NOMO-1 treated with dmso at 0.1 percent for 144 hours (cell line): ENCODE results near the gene MLPH.

Source experiments
- DNase-seq: peaks from one replicate; lab custom pipeline; 2025; ENCODE audit not compliant: unreplicated experiment; lab: John Stamatoyannopoulos, UW

MLPH gene

DNA sequence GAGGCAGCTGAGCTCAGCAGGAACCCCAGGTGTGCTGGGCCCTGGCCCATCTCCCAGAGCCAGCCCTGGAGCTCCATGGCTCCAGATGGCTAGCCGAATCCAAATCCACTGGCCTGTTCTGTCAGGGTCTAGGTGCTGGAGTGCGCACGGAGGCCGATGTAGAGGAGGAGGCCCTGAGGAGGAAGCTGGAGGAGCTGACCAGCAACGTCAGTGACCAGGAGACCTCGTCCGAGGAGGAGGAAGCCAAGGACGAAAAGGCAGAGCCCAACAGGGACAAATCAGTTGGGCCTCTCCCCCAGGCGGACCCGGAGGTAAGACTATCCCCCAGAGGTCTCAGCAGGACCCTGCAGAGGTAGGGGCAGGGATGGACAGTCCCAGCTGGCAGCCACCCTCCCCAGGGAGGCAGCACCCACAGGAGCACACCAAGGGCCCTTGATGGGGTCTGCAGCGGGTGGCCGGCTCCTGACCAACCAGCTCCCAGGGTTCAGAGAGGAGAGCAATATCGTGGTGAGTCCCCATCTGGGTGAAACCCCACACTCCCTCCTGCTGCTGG lies 53.2 kb downstream of the MLPH start:
- no peak for DNase-seq

DNA sequence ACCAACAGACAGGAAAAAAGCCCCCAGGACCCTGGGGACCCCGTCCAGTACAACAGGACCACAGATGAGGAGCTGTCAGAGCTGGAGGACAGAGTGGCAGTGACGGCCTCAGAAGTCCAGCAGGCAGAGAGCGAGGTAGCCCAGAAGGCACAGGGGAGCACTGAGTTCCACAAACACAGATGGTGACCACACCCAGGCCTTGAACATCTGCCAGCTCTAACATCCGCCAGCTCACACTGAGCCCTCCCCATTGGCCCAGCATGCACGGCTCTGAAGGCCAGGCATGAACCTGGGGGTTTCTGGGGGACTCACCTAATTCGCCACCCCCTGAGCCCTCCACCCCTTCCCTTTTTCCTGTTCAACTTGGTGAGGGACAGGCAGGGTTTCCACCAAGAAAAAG lies 53.8 kb downstream of the MLPH start:
- no peak for DNase-seq

DNA sequence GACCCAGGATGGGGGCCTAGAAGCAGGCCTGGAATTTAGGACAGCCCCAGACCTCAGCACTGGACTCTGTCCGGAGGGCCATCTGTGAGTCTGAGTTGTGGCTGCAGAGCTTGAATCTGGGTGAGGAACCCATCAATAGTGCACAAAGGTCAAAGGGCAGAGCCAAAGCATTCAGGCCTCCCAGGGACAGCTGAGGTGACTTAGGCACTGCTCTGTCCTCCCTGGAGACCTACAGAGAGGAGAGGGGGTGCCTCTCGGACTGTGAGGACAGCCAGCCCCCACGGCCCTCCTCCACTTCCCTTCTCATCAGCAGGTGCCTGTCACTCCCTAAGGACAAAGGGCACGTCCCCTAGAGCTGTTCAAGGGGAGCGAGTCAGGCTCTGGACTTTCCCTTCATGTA lies 54.2 kb downstream of the MLPH start:
- DNase-seq, result no peak

DNA sequence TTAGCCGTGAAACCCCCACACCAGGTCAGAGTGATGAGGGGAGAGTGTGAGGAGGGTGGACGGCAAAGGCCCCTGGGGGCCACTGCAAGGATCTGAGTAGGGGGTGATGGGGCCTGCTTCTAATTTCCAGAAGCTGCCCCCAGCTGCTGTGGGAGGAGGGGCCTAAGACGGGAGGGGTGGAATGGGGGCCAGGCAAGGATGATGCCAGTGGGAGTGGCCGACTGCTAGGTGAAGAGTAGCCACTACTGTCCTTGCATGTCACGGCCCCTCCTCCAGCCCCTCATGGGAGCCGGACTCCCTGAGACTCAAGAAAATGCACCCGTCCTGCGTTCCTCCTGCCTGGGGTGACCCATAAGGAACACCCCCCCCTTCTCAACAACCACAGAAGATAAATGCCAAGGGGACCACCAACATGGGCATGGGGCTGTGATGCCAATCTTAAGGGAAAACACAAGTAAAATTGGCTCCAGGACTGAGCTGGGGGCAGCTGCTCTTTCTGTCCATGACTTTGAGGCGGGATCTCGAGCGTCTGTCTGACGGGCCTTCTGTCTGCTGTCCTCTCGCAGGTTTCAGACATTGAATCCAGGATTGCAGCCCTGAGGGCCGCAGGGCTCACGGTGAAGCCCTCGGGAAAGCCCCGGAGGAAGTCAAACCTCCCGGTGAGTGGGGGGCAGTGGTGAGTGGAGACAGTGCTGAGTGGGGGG lies 55.1 kb downstream of the MLPH start:
- no peak for DNase-seq

DNA sequence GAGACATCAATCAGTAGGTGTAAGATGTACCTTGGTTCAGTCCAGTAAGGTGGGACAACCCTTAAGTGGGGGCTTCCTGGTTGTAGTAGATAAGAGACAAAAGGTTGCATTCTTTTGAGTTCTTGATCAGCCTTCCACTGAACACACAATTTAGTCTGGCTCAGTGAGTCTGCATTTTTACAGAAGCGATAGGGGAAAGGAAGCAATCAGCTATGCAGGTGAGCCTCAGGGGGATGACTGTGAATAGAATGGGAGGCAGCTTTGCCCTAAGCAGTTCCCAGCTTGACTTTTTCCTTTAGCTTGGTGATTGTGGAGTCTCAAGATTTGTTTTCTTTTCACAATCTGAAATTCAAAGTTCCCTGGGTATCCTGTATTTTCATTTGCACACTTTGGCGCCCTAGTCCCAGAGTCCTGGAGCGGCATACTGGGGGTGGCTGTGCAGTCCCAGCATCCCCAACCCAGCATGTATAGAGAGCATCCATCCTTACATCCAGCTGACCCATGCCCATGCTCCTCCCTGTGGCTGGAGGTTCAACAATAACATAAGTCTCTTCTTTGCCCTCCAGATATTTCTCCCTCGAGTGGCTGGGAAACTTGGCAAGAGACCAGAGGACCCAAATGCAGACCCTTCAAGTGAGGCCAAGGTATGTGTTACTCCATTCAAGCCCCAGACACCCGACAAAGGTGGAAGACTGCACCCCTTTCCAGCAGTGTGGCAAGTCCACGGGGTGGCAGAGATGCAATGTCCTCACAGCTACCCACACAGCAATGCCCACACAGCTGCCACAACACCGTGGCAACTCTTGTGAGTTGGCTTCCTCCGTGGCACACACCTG lies 59.2 kb downstream of the MLPH start:
- DNase-seq, result no peak

DNA sequence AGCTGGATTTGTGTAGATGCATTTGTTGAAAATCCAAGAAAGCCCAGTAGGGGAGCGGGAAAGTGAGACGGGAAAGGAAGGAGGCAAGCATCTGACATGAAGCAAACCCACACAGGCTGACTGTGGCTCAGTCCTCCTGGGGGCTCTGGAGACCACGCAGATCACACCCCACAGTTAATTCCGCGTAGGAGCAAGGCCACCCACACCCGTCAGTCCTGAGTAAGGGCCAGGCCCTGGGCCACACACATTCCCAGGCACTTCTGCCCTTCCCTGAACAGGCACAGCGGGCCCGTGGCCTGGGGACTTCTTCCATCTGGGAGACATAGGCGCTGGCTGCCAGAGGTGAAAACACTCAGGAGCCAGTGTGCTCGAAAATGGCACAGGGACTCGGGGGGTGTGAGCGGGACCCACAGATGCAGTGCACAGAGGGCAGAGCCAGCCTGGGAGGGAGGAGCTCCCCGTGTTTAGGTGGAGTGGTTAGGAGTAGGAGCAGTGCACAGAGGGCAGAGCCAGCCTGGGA lies 59.9 kb downstream of the MLPH start:
- no peak for DNase-seq

DNA sequence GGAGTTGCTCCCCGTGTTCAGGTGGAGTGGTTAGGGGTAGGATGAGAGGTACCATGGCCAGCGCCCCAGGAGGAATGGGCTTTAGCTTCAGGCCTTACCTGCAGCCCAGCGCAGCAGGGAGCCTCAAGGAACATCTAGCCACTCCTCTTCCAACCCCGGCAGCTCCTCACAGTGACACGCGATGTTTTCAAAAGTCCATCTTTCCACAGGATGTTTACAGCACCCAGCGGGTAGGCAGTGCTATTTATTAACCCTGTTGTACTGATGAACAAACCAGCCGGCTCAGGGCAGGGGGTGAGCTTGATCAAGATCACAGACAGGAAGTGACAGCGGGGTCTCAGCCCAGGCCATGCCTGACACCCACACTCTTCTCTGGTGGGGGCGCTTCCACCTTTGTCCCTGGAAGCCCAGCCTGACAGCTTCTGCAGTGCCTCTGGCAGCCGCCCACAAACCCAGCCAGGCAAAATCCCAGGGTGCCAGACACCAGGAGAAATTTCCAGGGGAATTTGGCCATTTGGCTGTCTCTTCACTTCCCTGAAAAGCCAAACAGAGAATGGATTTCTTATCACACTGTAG lies 60.9 kb downstream of the MLPH start:
- DNase-seq, result no peak

DNA sequence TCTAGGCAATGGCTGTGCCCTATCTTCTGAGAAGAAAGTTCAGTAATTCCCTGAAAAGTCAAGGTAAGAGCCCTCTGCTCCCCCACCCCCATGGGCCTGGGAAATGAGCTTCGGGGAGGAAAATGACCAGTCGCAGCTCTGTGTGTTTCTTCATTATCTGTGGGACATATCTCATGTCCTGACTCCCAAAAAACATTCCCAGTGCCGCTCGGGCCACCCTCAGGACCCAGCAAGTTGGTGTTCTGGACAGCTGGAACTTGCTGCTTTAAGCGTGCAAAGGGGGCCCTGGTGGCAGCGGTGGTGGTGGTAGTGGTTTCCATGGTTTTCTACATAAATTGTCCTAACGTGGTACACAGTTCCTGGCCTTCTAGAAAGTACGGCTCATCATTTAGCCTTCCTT lies 62.2 kb downstream of the MLPH start:
- no peak for DNase-seq

DNA sequence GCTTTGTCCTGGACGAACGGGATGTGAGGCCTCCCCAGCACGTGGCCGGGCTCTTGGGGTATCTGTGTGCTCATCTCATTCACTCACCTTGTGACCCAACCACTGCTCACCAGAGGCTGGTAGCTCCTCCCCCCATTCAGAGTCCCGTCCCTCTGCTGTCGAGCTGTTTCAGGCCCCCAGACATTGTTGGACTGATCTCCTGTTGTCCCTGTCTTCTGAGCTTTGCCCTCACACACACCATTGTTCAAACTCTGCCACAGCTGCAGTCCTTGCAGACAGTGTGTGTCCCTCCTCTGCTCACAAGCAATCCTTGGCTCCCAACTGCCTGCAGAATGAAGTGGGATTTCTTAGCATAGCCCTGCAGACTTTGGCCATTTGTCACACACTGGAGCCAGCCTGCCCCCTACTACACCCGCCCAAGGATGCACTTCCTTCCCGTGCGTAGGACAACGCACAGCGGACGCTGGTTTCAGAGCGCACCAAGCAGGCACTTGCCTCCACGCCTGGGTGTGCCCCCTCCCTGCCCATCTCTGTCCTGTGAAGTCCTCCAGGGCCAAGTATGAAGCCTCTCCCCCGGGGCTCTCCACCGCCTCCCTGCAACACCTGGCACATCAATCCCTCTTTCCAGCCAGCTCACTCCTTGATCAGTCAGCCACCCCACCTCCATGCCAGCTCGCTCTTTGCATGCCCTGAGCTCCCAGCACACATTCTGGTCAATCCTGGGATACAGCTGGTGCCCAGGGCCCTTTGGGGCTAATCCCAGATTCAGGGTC lies 62.8 kb downstream of the MLPH start:
- DNase-seq, result no peak

DNA sequence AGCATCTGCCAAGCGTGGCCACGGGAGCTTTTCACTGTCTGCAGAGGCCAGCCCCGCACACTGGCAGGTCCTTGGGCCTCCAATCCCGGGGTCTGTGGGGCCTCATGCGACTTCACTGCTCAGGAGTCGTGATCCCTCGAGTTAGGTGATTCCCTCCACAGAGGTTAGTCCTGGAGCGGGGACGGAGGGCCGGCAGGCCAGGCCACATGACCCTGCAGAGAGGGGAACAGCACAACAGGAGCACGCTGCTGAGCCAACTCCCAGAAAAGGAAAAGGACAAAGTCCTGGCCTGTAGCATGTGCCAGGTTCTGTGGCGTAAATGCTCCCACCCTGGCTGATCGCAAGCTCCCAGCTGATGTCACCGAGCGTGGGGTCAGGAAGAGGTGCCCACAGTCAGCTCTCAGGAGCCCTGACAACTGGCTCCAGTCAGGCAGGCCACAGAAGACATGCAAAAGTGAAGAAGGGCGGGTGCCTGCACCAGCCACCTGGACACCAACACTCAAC lies 64.1 kb downstream of the MLPH start:
- DNase-seq, result no peak

DNA sequence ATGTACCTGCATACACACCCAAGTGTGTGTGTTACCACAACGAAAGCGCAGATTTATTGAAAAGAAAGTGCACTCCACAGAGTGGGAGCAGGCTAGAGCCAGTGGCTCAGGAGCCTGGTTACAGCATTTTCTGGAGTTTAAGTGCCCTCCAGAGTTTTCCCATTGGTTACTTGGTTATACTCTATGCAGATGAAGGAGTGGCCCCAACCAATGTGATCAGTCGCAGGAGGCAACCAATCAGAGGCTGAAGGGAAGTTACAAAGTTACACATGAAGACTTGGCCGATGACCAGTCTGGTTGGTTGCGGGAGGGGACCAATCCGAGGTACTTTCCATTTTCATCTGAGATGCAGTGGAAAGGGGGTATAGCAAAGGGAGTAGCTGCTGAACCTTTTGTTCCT lies 65.9 kb downstream of the MLPH start:
- no peak for DNase-seq

DNA sequence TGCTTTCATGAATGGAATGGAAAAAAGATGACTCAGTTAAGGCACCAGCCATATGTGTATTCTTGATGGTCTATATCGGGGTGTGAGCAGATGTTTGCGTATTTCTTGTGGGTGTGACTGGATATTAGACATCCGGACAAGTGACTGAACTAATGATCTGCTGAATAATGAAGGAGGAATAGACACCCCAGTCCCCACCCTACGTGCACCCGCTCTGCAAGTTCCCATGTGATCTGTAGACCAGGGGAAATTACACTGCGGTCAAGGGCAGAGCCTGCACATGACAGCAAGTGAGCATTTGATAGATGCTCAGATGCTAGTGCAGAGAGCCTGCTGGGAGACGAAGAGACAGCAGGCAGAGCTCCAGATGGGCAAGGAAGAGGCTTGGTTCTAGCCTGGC lies 66.9 kb downstream of the MLPH start:
- no peak for DNase-seq

DNA sequence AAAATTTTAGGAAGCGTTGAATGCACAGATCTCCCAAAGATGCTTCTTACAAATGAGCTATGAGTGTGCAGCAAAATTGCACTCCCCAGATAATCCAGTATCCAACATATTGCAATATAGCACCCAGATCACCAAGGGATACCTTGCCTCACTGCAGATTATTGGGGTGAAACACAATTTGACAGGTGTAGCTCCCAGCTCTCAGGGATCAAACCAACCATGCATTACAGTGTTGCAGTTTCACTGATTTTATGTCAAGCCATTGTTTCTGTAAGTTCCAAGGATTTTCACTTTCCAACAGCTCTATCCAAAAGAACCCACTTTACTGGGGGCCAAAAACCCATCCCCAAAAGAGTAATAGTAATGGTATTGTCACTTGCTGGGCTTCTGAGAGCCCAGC lies 68.5 kb downstream of the MLPH start:
- DNase-seq, result no peak

DNA sequence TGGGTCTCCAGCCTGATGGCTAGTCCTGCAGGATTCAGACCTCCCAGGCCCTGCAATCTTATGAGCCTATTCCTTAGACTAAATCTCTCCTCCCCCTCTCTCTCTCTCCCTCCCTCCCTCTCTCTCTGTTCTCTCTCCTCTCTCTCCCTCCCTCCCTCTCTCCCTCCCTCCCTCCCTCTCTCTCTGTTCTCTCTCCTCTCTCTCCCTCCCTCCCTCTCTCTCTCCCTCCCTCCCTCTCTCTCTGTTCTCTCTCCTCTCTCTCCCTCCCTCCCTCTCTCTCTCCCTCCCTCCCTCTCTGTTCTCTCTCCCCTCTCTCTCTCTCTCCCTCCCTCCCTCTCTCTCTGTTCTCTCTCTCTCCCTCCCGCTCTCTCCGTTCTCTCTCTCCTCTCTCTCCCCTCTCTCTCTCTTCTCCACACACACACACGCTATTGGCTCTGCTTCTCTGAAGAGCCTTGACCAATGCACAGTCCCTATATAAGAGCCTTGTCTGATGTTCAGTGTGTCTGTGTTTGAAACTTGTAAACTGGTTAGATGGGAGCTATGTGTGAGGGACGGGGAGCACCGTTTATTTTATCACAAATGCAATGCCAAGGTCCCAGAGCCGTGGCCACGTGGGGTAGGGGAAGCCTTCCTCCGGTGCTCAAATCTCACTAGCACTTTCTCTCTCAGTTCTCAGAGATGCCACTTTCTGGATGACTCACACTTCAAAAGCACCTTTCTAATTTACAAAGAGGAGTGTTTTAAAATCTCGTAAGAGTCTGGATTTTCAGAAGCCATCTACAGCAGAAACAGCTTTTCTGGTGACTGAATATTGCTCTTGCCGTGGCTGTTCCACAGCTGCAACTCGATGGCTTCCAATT lies 70.0 kb downstream of the MLPH start:
- DNase-seq, result no peak

DNA sequence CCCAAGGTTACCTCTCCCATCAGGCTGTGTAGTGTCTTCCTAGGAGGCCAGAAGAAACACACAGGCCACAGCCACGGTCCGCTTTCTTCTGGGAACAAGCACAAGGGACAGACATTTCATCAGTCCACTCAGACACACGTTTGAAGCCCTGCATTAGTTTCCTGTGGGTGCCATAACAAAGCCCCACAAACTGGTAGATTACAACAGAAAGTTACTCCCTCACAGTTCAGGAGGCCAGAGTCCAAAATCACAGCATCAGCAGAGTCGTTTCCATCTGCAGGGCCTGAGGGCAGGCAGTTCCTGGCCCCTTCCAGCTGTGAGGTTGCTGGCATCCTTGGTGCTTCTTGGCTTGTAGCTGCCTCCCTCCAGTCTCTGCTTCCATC lies 70.6 kb downstream of the MLPH start:
- no peak for DNase-seq

DNA sequence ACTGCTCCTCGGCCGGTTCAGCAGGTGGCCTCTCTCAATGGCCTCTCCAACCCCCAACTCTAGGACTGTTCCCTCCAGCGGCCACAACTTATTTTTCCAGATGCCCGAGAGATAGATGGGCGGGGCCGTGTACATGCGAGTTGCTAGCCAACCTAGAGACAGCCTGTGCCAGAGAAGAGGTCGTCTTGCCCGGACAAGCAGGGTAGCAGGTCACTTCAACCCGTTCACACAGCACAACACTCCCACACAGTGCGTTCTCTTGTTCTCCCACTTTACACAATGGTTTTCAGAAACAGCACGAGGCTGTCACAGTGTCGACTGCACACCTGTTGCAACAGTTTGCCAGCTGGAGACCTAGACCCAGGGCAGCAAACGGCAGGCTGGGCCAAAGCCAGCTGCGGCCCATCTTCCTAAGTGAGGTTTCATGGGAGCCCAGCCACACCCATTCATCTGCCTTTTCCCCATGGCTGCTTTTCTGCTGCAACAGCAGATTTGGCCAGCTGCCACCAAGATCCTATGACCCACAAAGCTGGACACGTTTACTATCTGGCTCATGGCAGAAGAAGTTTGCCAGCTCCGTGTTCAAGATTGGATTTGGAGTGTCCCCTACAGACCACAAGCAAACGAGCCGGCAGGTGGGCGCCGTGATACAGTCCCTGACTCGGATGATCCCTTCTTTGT lies 72.0 kb downstream of the MLPH start:
- DNase-seq, result no peak

DNA sequence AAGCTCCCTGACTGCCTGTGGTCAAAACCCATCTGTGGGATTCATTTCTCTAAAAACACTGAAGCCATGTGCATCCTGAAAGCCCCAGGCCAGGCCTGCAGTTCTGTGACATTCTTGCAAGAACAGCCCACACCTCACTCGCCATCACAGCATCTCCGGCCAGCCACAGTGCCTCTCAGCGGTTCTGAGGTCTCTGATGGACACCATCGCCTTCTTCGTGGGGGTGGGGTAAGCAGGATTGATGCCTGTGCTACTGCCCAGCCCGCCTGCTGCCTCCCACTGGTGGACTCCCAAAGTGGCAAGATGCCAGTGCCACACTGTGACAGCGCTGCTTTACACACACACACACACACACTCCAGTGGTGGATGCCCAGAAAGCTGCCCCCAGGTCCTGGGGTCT lies 74.2 kb downstream of the MLPH start:
- DNase-seq, result no peak

DNA sequence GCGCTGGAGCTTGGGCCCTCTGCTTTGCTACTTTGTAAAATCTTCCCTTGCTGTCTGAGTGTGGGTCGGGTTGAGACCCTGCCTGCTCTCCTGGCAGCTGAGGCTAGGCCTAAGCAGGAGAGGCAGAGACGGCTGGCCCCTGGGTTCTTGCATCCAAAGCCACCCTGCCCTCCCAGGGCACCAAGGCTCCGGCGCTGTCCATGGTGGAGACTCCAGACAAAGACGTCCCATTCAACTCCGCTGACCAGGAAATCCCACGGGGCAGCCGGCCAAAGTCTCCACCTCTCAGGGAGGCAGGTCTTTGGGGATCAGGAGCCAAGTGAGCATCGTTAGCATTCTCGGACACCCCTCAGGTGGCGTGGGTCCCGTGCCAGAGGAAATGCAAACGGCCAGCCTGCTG lies 76.8 kb downstream of the MLPH start:
- DNase-seq, result no peak

DNA sequence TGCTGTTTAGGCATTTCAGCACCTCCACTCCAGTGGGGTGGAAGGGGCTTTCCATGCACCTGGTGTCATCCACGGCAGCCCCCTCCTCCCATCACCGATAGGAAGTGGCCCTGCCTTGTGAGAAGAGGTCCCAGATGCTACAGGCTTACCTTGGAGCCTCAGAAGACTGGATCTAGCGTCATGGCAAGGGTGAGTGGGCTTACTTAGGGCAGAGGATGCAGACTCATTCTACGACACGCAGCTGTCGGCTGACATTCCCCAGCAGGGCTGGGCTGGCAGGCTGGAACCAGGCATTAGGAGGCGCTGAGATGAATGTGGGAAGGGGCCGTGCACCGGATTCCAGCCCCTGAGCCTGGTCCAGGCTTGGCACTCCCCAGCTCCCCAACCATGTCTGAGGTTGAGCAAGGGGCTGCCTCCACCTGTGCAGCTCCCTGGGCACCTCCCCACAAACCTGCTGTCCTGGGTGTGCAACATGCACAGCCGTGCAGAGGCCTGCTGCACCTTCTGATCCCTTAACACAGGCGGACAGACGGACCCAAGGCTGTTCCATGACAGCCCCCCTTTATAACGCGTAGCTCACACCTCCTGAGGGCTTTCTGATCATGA lies 77.6 kb downstream of the MLPH start:
- DNase-seq, result no peak
